ENCODE measurements around the gene FBXO40.

The FBXO40 gene

GRCh38 chr3:121629601-121630000 is 36.4 kb downstream of the FBXO40 start:
- TF ChIP-seq TAF1 (IDR thresholded peaks at IDR 0.05; ENCODE audit: borderline replicate concordance, insufficient read depth, low read length): no peak
- TF ChIP-seq POLR2AphosphoS5 (IDR thresholded peaks at IDR 0.05; ENCODE audit: low read depth, low read length): no peak

- TF ChIP-seq SIN3A (IDR thresholded peaks at IDR 0.05; ENCODE audit: borderline replicate concordance, insufficient read depth, low read length) (no peak), REST (IDR thresholded peaks at IDR 0.05; ENCODE audit: insufficient read depth in 1 of 2, low read depth in 2 of 2, low read length in 2 of 2) (no peak), FOXP2 (optimal IDR thresholded peaks at IDR 0.05; ENCODE audit: borderline replicate concordance, extremely low read depth, extremely low read length, insufficient read depth) (no peak), POLR2AphosphoS5 (IDR thresholded peaks at IDR 0.05; ENCODE audit: low read depth, low read length) (no peak), TAF1 (IDR thresholded peaks at IDR 0.05; ENCODE audit: borderline replicate concordance, insufficient read depth, low read length) (no peak)
Measured at GRCh38 chr3:121630355-121630754, 37.2 kb downstream of the FBXO40 start.

- no peak for TF ChIP-seq REST (IDR thresholded peaks at IDR 0.05; ENCODE audit: insufficient read depth in 1 of 2, low read depth in 2 of 2, low read length in 2 of 2)
- no peak for TF ChIP-seq SIN3A (IDR thresholded peaks at IDR 0.05; ENCODE audit: borderline replicate concordance, insufficient read depth, low read length)
- TF ChIP-seq TAF1 (IDR thresholded peaks at IDR 0.05; ENCODE audit: borderline replicate concordance, insufficient read depth, low read length): no peak
- TF ChIP-seq POLR2AphosphoS5 (IDR thresholded peaks at IDR 0.05; ENCODE audit: low read depth, low read length): no peak
- no peak for TF ChIP-seq FOXP2 (optimal IDR thresholded peaks at IDR 0.05; ENCODE audit: borderline replicate concordance, extremely low read depth, extremely low read length, insufficient read depth)
Measured at GRCh38 chr3:121637922-121638321, 44.7 kb downstream of the FBXO40 start.

- TF ChIP-seq REST (IDR thresholded peaks at IDR 0.05; ENCODE audit: insufficient read depth in 1 of 2, low read depth in 2 of 2, low read length in 2 of 2) (no peak), SIN3A (IDR thresholded peaks at IDR 0.05; ENCODE audit: borderline replicate concordance, insufficient read depth, low read length) (no peak), POLR2AphosphoS5 (IDR thresholded peaks at IDR 0.05; ENCODE audit: low read depth, low read length) (no peak), FOXP2 (optimal IDR thresholded peaks at IDR 0.05; ENCODE audit: borderline replicate concordance, extremely low read depth, extremely low read length, insufficient read depth) (no peak), TAF1 (IDR thresholded peaks at IDR 0.05; ENCODE audit: borderline replicate concordance, insufficient read depth, low read length) (no peak)
Measured at GRCh38 chr3:121641127-121641526, 47.9 kb downstream of the FBXO40 start.

- TF ChIP-seq POLR2AphosphoS5 (IDR thresholded peaks at IDR 0.05; ENCODE audit: low read depth, low read length) (no peak), TAF1 (IDR thresholded peaks at IDR 0.05; ENCODE audit: borderline replicate concordance, insufficient read depth, low read length) (no peak), SIN3A (IDR thresholded peaks at IDR 0.05; ENCODE audit: borderline replicate concordance, insufficient read depth, low read length) (no peak), REST (IDR thresholded peaks at IDR 0.05; ENCODE audit: insufficient read depth in 1 of 2, low read depth in 2 of 2, low read length in 2 of 2) (no peak), FOXP2 (optimal IDR thresholded peaks at IDR 0.05; ENCODE audit: borderline replicate concordance, extremely low read depth, extremely low read length, insufficient read depth) (no peak)
Measured at GRCh38 chr3:121642601-121643314, 49.6 kb downstream of the FBXO40 start.
